Stimulated activated CD8-positive, alpha-beta memory T cell treated with anti-CD3 and anti-CD28 coated beads, Interleukin-4, amount 100 ng/mL, for 24 hours (primary cell): ENCODE measurements around the gene WNT6.

Experiments used
- DNase-seq: peaks from one replicate; pipeline ENCODE4 v3.0.0-alpha.2; 2020; ENCODE audit warnings: low read depth

The WNT6 gene

GRCh38 chr2:218878926-218879761 is 19.5 kb downstream of the WNT6 start:
- DNase-seq = no peak

GRCh38 chr2:218879776-218880101 is 20.1 kb downstream of the WNT6 start:
- no peak for DNase-seq

GRCh38 chr2:218880102-218880858 is 20.7 kb downstream of the WNT6 start, which contains the start of gene WNT10A:
TSS of gene WNT10A (plus strand) at chr2:218880852. CDS start at chr2:218880996, 144 bp downstream.
- DNase-seq = peak; percentile 56

- no peak for DNase-seq
These were observed 21.4 kb downstream of the WNT6 start for GRCh38 chr2:218880859-218881594.

- no peak for DNase-seq
These were observed 22.3 kb downstream of the WNT6 start for GRCh38 chr2:218881744-218882460.

GRCh38 chr2:218882461-218882816 is 22.8 kb downstream of the WNT6 start:
- no peak for DNase-seq

GRCh38 chr2:218882866-218883366 is 23.3 kb downstream of the WNT6 start:
- DNase-seq = no peak

- DNase-seq = no peak
These were observed 24.2 kb downstream of the WNT6 start for GRCh38 chr2:218883491-218884490.

- DNase-seq = no peak
These were observed 24.9 kb downstream of the WNT6 start for GRCh38 chr2:218884519-218884918.

GRCh38 chr2:218885981-218886947 is 26.7 kb downstream of the WNT6 start:
- no peak for DNase-seq

GRCh38 chr2:218887079-218887478 is 27.5 kb downstream of the WNT6 start:
- no peak for DNase-seq

GRCh38 chr2:218888341-218888740 is 28.7 kb downstream of the WNT6 start:
- DNase-seq = no peak

GRCh38 chr2:218889937-218890336 is 30.3 kb downstream of the WNT6 start:
- DNase-seq = no peak

- no peak for DNase-seq
These were observed 30.8 kb downstream of the WNT6 start for GRCh38 chr2:218890369-218890768.

GRCh38 chr2:218891275-218892135 is 31.9 kb downstream of the WNT6 start:
- no peak for DNase-seq

GRCh38 chr2:218892693-218893348 is 33.2 kb downstream of the WNT6 start:
- DNase-seq = peak; percentile 71

- DNase-seq = no peak
These were observed 33.9 kb downstream of the WNT6 start for GRCh38 chr2:218893349-218894150.
